CD4-positive, alpha-beta memory T cell (primary cell): Measurements from ENCODE around the gene ZIM2. TPM values are rescaled to one million over a fixed set of nuclear protein-coding genes. Genes with fewer than 3 reads are reported as not detected.

ENCODE experiments used
- CTCF ChIA-PET: fragments of 350-600 bp; sonication (Branson Sonifier 250); formaldehyde crosslinking; loops from one replicate; lab custom pipeline; 2021; ENCODE audit warnings: inconsistent platforms; ENCODE audit not compliant: partially characterized antibody; lab: Charles Lee
- POLR2A ChIA-PET: fragments of 350-600 bp; sonication (Branson Sonifier 250); formaldehyde crosslinking; loops from one replicate; lab custom pipeline; 2021; ENCODE audit not compliant: partially characterized antibody; lab: Charles Lee
- DNase-seq, 5 donors: peaks; one replicate each; pipeline versions ENCODE4 v3.0.0 to v3.0.0-alpha.2; 2020 to 2022; ENCODE audit warnings: mixed read lengths in 1 of 5
- H3K27ac ChIP-seq: one replicate; pipeline ENCODE4 v1.7.0; 2013; ENCODE audit warnings: low read depth, low read length
- H3K27me3 ChIP-seq: 2 replicates; pipeline ENCODE4 v1.7.0; 2013; ENCODE audit warnings: mild to moderate bottlenecking, low read length, moderate library complexity; ENCODE audit not compliant: insufficient read depth
- H3K36me3 ChIP-seq: 2 replicates; pipeline ENCODE4 v1.7.0; 2013; ENCODE audit warnings: mild to moderate bottlenecking, low read length, moderate library complexity; ENCODE audit not compliant: insufficient read depth
- H3K4me1 ChIP-seq: 2 replicates; pipeline ENCODE4 v1.7.0; 2013; ENCODE audit warnings: mild to moderate bottlenecking, low read length, moderate library complexity; ENCODE audit not compliant: insufficient read depth
- H3K4me3 ChIP-seq, 2 donors: one replicate each; pipeline ENCODE4 v1.7.0; 2013; ENCODE audit warnings: low read length in 2 of 2, mild to moderate bottlenecking in 1 of 2
- H3K9me3 ChIP-seq, 2 donors: one replicate each; pipeline ENCODE4 v1.7.0; 2013; ENCODE audit warnings: low read length in 2 of 2, control low read depth in 1 of 2; ENCODE audit not compliant: control insufficient read depth in 1 of 2
- H3K27ac Mint-ChIP-seq, 7 donors: one replicate each; pipeline ENCODE4 v1.8.0; 2020 to 2021; ENCODE audit warnings: mixed read lengths in 7 of 7, mild to moderate bottlenecking in 6 of 7, inconsistent platforms in 3 of 7, moderate library complexity in 3 of 7
- H3K27me3 Mint-ChIP-seq, 2 donors: one replicate each; pipeline ENCODE4 v1.8.0; 2020 to 2021; ENCODE audit warnings: mixed read lengths in 2 of 2
- H3K36me3 Mint-ChIP-seq, 2 donors: one replicate each; pipeline ENCODE4 v1.8.0; 2020 to 2021; ENCODE audit warnings: mixed read lengths in 2 of 2, inconsistent platforms in 1 of 2, mild to moderate bottlenecking in 1 of 2
- H3K4me1 Mint-ChIP-seq, 4 donors: one replicate each; pipeline ENCODE4 v1.8.0; 2020 to 2021; ENCODE audit warnings: mixed read lengths in 4 of 4, mild to moderate bottlenecking in 1 of 4
- H3K4me3 Mint-ChIP-seq, 8 donors: one replicate each; pipeline ENCODE4 v1.8.0; 2020 to 2021; ENCODE audit warnings: mixed read lengths in 8 of 8, mild to moderate bottlenecking in 7 of 8, moderate library complexity in 6 of 8, inconsistent platforms in 3 of 8
- H3K9me3 Mint-ChIP-seq, 8 donors: one replicate each; pipeline ENCODE4 v1.8.0; 2020 to 2021; ENCODE audit warnings: mixed read lengths in 8 of 8, mild to moderate bottlenecking in 5 of 8, inconsistent platforms in 3 of 8, moderate library complexity in 1 of 8
- intact Hi-C: fragments of 100-400 bp; cut with micrococcal nuclease; formaldehyde crosslinking; loops from one replicate; pipeline ENCODE4 v1.15.1; 2023
- polyA plus RNA-seq, 2 donors: library from polyadenylated mRNA; unstranded; fragments of 300-500 nt; fragmentation: Illumina TruSeq; gene quantifications; one replicate each; pipeline ENCODE4 v1.2.3, GENCODE V29; 2021
- total RNA-seq, 2 experiments: library from RNA; stranded (reverse); gene quantifications; one replicate each; pipeline ENCODE4 v1.2.3, GENCODE V29; 2021

ZIM2 gene
- total and polyA plus RNA-seq, 4 experiments from 2014 or later = not detected

DNA sequence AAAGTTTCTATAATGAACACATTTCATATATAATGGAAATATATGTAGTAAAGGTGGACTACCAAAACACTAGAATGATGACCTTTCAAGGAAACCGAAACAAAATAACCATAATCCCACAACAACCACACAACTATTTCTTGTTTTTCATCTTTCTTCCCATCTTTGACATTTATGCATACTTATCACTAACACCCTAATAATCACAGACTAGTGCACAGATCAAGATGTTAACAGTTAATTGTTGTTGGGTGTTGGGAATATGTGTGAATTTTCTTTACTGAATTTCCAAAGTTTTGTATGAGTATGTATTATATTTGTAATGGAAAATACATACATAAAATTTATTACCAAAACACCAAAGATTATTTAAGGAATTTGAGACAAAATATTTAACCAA lies 30.3 kb downstream of the ZIM2 start:
- no peak overlapping the region for H3K27ac ChIP-seq
- no peak overlapping the region for H3K27ac Mint-ChIP-seq
- peaks cover 0 to 4% of the 10 kb centered on the region in 2 donors for H3K9me3 ChIP-seq
- intact Hi-C loops = no loop called here
- no peak overlapping the region for H3K4me3 Mint-ChIP-seq
- H3K4me3 ChIP-seq = no peak overlapping the region
- no peaks in the 10 kb centered on the region for H3K27me3 ChIP-seq
- no peaks in the 10 kb centered on the region for H3K27me3 Mint-ChIP-seq
- H3K4me1 ChIP-seq = no peaks in the 10 kb centered on the region
- H3K4me1 Mint-ChIP-seq = no peaks in the 10 kb centered on the region
- CTCF ChIA-PET = no interaction called here
- no peaks in the 10 kb centered on the region for H3K36me3 ChIP-seq
- DNase-seq = no peak
- POLR2A ChIA-PET = no interaction called here
- peaks cover 7 to 74% (median 37%) of the 10 kb centered on the region in 8 donors for H3K9me3 Mint-ChIP-seq
- H3K36me3 Mint-ChIP-seq = peaks cover 1 to 3% of the 10 kb centered on the region in 2 donors

GRCh38 chr19:56808717-56809392 lies 31.7 kb downstream of the ZIM2 start:
- POLR2A ChIA-PET = no interaction called here
- peaks cover 5 to 79% (median 40%) of the 10 kb centered on the region in 8 donors for H3K9me3 Mint-ChIP-seq
- H3K4me3 ChIP-seq = no peak overlapping the region
- H3K36me3 ChIP-seq = no peaks in the 10 kb centered on the region
- no peaks in the 10 kb centered on the region for H3K27me3 ChIP-seq
- peaks cover 0 to 4% of the 10 kb centered on the region in 2 donors for H3K9me3 ChIP-seq
- H3K4me1 ChIP-seq = no peaks in the 10 kb centered on the region
- no peaks in the 10 kb centered on the region for H3K27me3 Mint-ChIP-seq
- H3K27ac Mint-ChIP-seq = no peak overlapping the region
- no peak overlapping the region for H3K4me3 Mint-ChIP-seq
- H3K36me3 Mint-ChIP-seq = peaks cover 1 to 3% of the 10 kb centered on the region in 2 donors
- no peaks in the 10 kb centered on the region for H3K4me1 Mint-ChIP-seq
- no peak overlapping the region for H3K27ac ChIP-seq
- CTCF ChIA-PET = no interaction called here
- DNase-seq = no peak
- intact Hi-C loops = no loop called here

- H3K27ac Mint-ChIP-seq = no peak overlapping the region
- peaks cover 3% of the 10 kb centered on the region in 2 donors for H3K36me3 Mint-ChIP-seq
- Histone ChIP-seq H3K4me3 (no peak overlapping the region), H3K9me3 (peaks cover 0 to 15% of the 10 kb centered on the region in 2 donors), H3K27me3 (no peaks in the 10 kb centered on the region), H3K27ac (no peak overlapping the region), H3K36me3 (no peaks in the 10 kb centered on the region), H3K4me1 (no peaks in the 10 kb centered on the region)
- ChIA-PET POLR2A (no interaction called here), CTCF (no interaction called here)
- peaks cover 6 to 71% (median 46%) of the 10 kb centered on the region in 8 donors for H3K9me3 Mint-ChIP-seq
- intact Hi-C loops = no loop called here
- DNase-seq = no peak
- H3K27me3 Mint-ChIP-seq = no peaks in the 10 kb centered on the region
- H3K4me1 Mint-ChIP-seq = no peaks in the 10 kb centered on the region
- H3K4me3 Mint-ChIP-seq = no peak overlapping the region
Observed at GRCh38 chr19:56806639-56807038, 33.9 kb downstream of the ZIM2 start.

- Histone ChIP-seq H3K4me3 (no peak overlapping the region), H3K36me3 (no peaks in the 10 kb centered on the region), H3K4me1 (no peaks in the 10 kb centered on the region), H3K9me3 (peaks cover 0 to 15% of the 10 kb centered on the region in 2 donors), H3K27me3 (no peaks in the 10 kb centered on the region), H3K27ac (no peak overlapping the region)
- intact Hi-C loops = no loop called here
- no peak for DNase-seq
- ChIA-PET POLR2A (no interaction called here), CTCF (no interaction called here)
- peaks cover 8 to 75% (median 41%) of the 10 kb centered on the region in 8 donors for H3K9me3 Mint-ChIP-seq
- no peak overlapping the region for H3K4me3 Mint-ChIP-seq
- no peak overlapping the region for H3K27ac Mint-ChIP-seq
- no peaks in the 10 kb centered on the region for H3K27me3 Mint-ChIP-seq
- H3K4me1 Mint-ChIP-seq = no peaks in the 10 kb centered on the region
- H3K36me3 Mint-ChIP-seq = peaks cover 0 to 5% of the 10 kb centered on the region in 2 donors
Observed at GRCh38 chr19:56778351-56778750, 62.2 kb downstream of the ZIM2 start.

- no peak overlapping the region for H3K27ac Mint-ChIP-seq
- no peaks in the 10 kb centered on the region for H3K36me3 ChIP-seq
- H3K27me3 Mint-ChIP-seq = peaks cover 0 to 5% of the 10 kb centered on the region in 2 donors
- H3K36me3 Mint-ChIP-seq = peaks cover 8 to 14% of the 10 kb centered on the region in 2 donors
- POLR2A ChIA-PET = no interaction called here
- intact Hi-C loops = no loop called here
- H3K27ac ChIP-seq = no peak overlapping the region
- H3K4me1 Mint-ChIP-seq = peaks cover 3 to 12% (median 6%) of the 10 kb centered on the region in 4 donors
- no peak overlapping the region for H3K4me3 Mint-ChIP-seq
- H3K4me1 ChIP-seq = no peaks in the 10 kb centered on the region
- H3K4me3 ChIP-seq = no peak overlapping the region
- H3K27me3 ChIP-seq = no peaks in the 10 kb centered on the region
- H3K9me3 Mint-ChIP-seq = peaks cover 7 to 60% (median 46%) of the 10 kb centered on the region in 8 donors
- H3K9me3 ChIP-seq = peaks cover 0 to 6% of the 10 kb centered on the region in 2 donors
- no peak for DNase-seq
- CTCF ChIA-PET = no interaction called here
Observed at GRCh38 chr19:56769650-56770049, 70.9 kb downstream of the ZIM2 start.

DNA sequence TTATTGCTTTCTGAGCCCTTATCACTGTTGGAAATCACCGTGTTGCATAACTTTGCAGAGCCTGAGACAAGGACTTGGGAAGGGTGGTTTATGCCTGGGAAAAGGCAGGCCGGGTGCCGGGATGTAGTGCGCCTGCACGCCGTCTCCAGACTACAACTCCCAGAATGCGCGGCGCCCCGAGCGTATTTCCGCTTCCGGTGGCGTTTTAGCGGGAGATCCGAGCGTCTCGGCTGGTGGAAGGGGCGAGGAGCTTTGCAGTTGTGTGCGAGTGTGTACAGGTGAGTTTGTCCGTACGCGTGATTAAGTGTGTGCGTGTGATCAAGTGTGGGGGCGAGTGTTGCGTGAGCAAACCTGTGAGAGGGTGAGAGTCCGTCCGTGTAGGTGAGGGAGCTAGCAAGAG lies 75.4 kb downstream of the ZIM2 start:
- DNase-seq = peak in 1 of 5 donors; percentile 1
- no peaks in the 10 kb centered on the region for H3K4me1 ChIP-seq
- ChIA-PET CTCF (no interaction called here), POLR2A (no interaction called here)
- no peaks in the 10 kb centered on the region for H3K36me3 ChIP-seq
- H3K36me3 Mint-ChIP-seq = peaks cover 12 to 14% of the 10 kb centered on the region in 2 donors
- peak overlapping the region in 1 of 7 donors; percentile 43 for H3K27ac Mint-ChIP-seq
- H3K4me3 ChIP-seq = no peak overlapping the region
- H3K27ac ChIP-seq = no peak overlapping the region
- intact Hi-C loops = no loop called here
- H3K4me3 Mint-ChIP-seq = peak overlapping the region in 7 of 8 donors; percentile 50 to 87 (median 76)
- peaks cover 14 to 79% (median 63%) of the 10 kb centered on the region in 8 donors for H3K9me3 Mint-ChIP-seq
- peaks cover 3 to 20% (median 6%) of the 10 kb centered on the region in 4 donors for H3K4me1 Mint-ChIP-seq
- peaks cover 0 to 5% of the 10 kb centered on the region in 2 donors for H3K27me3 Mint-ChIP-seq
- H3K27me3 ChIP-seq = no peaks in the 10 kb centered on the region
- peaks cover 0 to 15% of the 10 kb centered on the region in 2 donors for H3K9me3 ChIP-seq

DNA sequence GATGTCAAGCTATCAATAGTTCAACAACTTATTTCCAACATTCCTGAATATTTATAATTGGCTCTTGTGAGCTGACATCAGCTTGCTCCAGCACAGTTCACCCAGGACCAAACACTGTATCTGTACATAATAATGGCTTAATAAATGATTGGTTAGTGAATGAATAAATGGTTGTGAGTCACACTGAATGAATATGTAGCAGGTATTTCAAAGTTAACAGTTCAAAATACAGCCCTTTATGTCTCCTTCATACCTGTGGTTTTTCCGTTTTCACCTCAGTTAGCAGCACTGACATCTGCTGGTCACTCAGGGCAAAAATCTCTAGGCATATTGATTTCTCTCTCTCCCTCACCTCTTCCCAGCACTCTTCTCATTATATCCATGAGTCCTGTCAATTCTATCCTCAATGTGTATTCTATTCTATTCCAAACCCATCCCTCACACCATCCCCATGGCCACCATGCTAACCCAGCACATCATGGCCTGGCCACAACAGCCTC lies 76.3 kb downstream of the ZIM2 start:
- Histone ChIP-seq H3K4me3 (no peak overlapping the region), H3K4me1 (no peaks in the 10 kb centered on the region), H3K9me3 (peaks cover 0 to 21% of the 10 kb centered on the region in 2 donors), H3K36me3 (no peaks in the 10 kb centered on the region), H3K27me3 (no peaks in the 10 kb centered on the region), H3K27ac (no peak overlapping the region)
- Mint-ChIP-seq H3K27me3 (peaks cover 0 to 5% of the 10 kb centered on the region in 2 donors), H3K27ac (no peak overlapping the region), H3K4me3 (peak overlapping the region in 2 of 8 donors; percentile 29 to 76), H3K9me3 (peaks cover 14 to 86% (median 68%) of the 10 kb centered on the region in 8 donors), H3K4me1 (peaks cover 3 to 20% (median 6%) of the 10 kb centered on the region in 4 donors), H3K36me3 (peaks cover 14 to 15% of the 10 kb centered on the region in 2 donors)
- ChIA-PET POLR2A (no interaction called here), CTCF (no interaction called here)
- no peak for DNase-seq
- intact Hi-C loops = no loop called here
